Measurements from ENCODE around the gene PPTC7.

PPTC7 gene

GRCh38 chr12:110583137-110584059 is at the start of gene PPTC7:
TSS of gene PPTC7 (minus strand) at chr12:110583318. CDS start at chr12:110583031, 287 bp downstream.
- peak within 1 kb of the TSS; percentile 97 for H3K9ac ChIP-seq
- peaks cover 46% of the 10 kb centered on the region for H4K20me1 ChIP-seq
- TF ChIP-seq Cebpa-rat (IDR thresholded peaks at IDR 0.05) = no peak
- no peaks in the 10 kb centered on the region for H3K27me3 ChIP-seq
- no peaks in the 10 kb centered on the region for H3K9me3 ChIP-seq
- H3K4me2 ChIP-seq = peak within 1 kb of the TSS; percentile 88
- H3K4me3 ChIP-seq = peak within 1 kb of the TSS; percentile 99
- H3K27ac ChIP-seq = peak within 1 kb of the TSS; percentile 96
- H3K4me1 ChIP-seq = peaks cover 43% of the 10 kb centered on the region
- peaks cover 21% of the 10 kb centered on the region for H3K36me3 ChIP-seq

- Histone ChIP-seq H3K4me1 (peaks cover 29% of the 10 kb centered on the region), H3K4me2 (peak overlapping the region; percentile 54), H3K9me3 (no peaks in the 10 kb centered on the region), H3K9ac (peak overlapping the region; percentile 44; the same call in 1 of the 2 replicates), H3K27ac (peak overlapping the region; percentile 71), H3K4me3 (no peak overlapping the region), H3K27me3 (no peaks in the 10 kb centered on the region), H3K36me3 (no peaks in the 10 kb centered on the region), H4K20me1 (no peaks in the 10 kb centered on the region)
- TF ChIP-seq Cebpa-rat (IDR thresholded peaks at IDR 0.05) = no peak
Observed at GRCh38 chr12:110627500-110628195, 44.5 kb upstream of the PPTC7 start.

- Histone ChIP-seq H3K4me1 (peaks cover 31% of the 10 kb centered on the region), H3K36me3 (no peaks in the 10 kb centered on the region)
Observed at GRCh38 chr12:110622582-110622981, 39.5 kb upstream of the PPTC7 start.

GRCh38 chr12:110619534-110619953 is 36.4 kb upstream of the PPTC7 start:
- H4K20me1 ChIP-seq = no peaks in the 10 kb centered on the region
- no peaks in the 10 kb centered on the region for H3K27me3 ChIP-seq
- peaks cover 30% of the 10 kb centered on the region for H3K4me1 ChIP-seq
- no peak overlapping the region for H3K9ac ChIP-seq
- H3K9me3 ChIP-seq = no peaks in the 10 kb centered on the region
- no peak for TF ChIP-seq Cebpa-rat (IDR thresholded peaks at IDR 0.05)
- no peak overlapping the region for H3K4me3 ChIP-seq
- 0 out of 2 replicates have a peak overlapping the region, but pooled peaks have one; percentile 3 for H3K4me2 ChIP-seq
- H3K27ac ChIP-seq = no peak overlapping the region
- H3K36me3 ChIP-seq = no peaks in the 10 kb centered on the region

More at GRCh38 chr12:110622582-110622981, 39.5 kb upstream of the PPTC7 start:
- Histone ChIP-seq H3K9me3 (no peaks in the 10 kb centered on the region), H3K27ac (no peak overlapping the region), H3K4me3 (no peak overlapping the region), H4K20me1 (no peaks in the 10 kb centered on the region), H3K9ac (no peak overlapping the region), H3K4me2 (no peak overlapping the region), H3K27me3 (no peaks in the 10 kb centered on the region)
- TF ChIP-seq Cebpa-rat (IDR thresholded peaks at IDR 0.05) = no peak

DNA sequence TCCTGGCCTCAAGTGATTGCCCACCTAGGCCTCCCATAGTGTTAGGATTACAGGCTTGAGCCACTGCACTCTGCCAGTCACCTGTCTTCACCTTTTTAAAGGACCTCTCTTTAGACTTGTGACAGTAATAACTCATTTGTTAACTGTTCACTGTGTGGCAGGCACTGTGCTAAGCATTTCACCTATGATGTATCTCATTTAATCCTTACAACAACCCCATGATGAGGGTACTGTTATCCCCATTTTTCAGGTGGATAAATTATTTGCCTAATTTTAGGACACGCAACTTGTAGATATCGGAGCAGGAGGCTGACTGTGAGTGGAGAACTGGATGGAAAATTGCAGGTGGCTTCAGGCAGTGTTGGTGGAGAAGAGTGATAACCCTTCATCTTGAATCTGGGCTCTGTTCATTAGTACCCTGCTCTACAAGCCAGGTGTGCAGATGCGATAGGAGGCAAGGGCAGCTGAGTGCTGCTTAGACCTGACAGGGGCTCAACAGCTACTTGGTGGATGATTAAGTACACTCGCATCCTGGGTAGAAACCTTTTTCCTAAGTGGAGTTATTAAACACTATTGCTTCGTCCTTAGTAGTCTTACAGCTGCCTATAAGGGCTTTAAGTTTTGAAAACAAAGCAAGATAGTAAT is 33.5 kb upstream of the PPTC7 start:
- Histone ChIP-seq H3K36me3 (no peaks in the 10 kb centered on the region), H3K27me3 (no peaks in the 10 kb centered on the region), H3K9me3 (no peaks in the 10 kb centered on the region), H3K27ac (no peak overlapping the region), H3K4me3 (no peak overlapping the region), H3K4me1 (peaks cover 42% of the 10 kb centered on the region), H4K20me1 (no peaks in the 10 kb centered on the region), H3K4me2 (no peak overlapping the region), H3K9ac (no peak overlapping the region)
- TF ChIP-seq Cebpa-rat (IDR thresholded peaks at IDR 0.05) = no peak

- H3K27ac ChIP-seq = no peak overlapping the region
- H3K27me3 ChIP-seq = no peaks in the 10 kb centered on the region
- H4K20me1 ChIP-seq = no peaks in the 10 kb centered on the region
- H3K9ac ChIP-seq = no peak overlapping the region; the same call in 1 of the 2 replicates
- TF ChIP-seq Cebpa-rat (IDR thresholded peaks at IDR 0.05) = no peak
- peaks cover 42% of the 10 kb centered on the region for H3K4me1 ChIP-seq
- H3K4me3 ChIP-seq = no peak overlapping the region
- no peaks in the 10 kb centered on the region for H3K36me3 ChIP-seq
- peak overlapping the region; percentile 93 for H3K4me2 ChIP-seq
- no peaks in the 10 kb centered on the region for H3K9me3 ChIP-seq
Observed at GRCh38 chr12:110615171-110615570, 32.1 kb upstream of the PPTC7 start.

DNA sequence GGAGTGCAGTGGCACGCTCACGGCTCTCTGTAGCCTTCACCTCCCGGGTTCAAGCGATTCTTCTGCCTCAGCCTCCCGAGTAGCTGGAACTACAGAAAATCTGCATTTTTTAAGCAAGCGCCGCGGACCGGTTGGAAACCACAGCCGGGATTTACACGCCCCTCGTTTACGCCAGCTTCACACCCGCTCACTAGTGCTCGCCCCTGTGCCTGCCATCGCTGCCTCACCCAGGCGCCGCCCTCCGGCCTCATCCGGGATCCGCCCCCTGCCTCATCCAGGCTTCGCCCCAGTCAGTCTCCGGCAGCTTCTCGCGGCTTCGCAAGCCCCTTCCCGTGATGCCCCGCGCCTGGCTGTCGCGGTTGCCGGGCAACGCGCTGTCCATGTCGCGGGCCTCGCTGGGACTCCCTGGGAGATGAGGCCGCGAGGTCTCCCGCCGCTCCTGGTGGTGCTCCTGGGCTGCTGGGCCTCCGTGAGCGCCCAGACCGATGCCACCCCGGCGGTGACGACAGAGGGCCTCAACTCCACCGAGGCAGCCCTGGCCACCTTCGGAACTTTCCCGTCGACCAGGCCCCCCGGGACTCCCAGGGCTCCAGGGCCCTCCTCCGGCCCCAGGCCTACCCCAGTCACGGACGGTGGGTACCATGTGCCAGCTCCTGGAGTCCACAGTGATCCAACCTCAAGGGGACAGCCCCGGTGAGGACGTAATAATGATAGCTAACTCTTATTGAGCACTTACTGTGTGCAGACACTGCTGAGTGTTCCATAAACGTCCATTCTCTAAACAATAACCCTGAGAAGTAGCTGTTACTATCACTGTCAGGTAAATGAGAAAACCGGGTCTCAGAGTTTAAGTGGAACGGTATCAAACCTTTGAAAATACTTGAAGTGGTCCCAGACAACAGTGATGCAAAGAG is 30.9 kb upstream of the PPTC7 start, which contains the start of gene TCTN1:
TSS of gene TCTN1 (plus strand) at position 359 of the 914 bp plus-strand sequence. CDS start at position 413, 54 bp downstream.
- Histone ChIP-seq H3K36me3 (no peaks in the 10 kb centered on the region), H3K9ac (peak within 1 kb of the TSS; percentile 76), H3K9me3 (no peaks in the 10 kb centered on the region), H3K4me1 (peaks cover 38% of the 10 kb centered on the region), H4K20me1 (no peaks in the 10 kb centered on the region), H3K4me3 (peak within 1 kb of the TSS; percentile 75), H3K4me2 (peak within 1 kb of the TSS; percentile 93), H3K27ac (peak within 1 kb of the TSS; percentile 68), H3K27me3 (no peaks in the 10 kb centered on the region)
- TF ChIP-seq Cebpa-rat (IDR thresholded peaks at IDR 0.05) = no peak

DNA sequence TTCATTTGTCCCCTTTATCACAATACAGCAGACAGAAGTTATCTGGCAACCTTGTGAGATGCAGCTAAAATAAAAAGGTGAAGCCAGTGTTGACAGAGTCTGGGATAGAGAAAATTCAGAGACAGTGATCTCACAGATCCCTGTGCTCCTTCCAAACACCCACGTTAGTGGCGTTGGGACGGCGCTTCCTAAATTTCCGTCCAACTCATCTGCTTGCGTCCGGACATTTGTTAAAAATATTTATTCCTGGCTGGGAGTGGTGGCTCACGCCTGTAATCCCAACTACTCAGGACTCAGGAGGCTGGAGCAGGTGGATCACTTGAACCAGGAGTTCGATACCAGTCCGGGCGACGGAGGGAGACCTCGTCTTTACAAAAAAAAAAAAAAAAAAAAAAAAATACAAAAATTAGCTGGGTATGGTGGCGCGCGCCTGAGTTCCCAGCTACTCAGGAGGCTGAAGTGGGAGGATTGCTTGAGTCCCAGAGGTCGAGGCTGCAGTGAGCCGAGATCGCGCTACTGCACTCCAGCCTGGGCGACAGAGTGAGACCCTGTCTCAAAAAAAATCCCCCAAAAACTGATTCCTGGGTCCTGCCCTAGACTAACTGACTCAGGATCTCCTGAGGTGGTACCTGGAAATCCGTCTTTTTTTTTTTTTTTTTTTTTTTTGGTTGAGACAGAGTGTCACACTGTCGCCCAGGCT is 30.1 kb upstream of the PPTC7 start:
- no peaks in the 10 kb centered on the region for H4K20me1 ChIP-seq
- H3K9me3 ChIP-seq = no peaks in the 10 kb centered on the region
- H3K36me3 ChIP-seq = no peaks in the 10 kb centered on the region
- H3K4me1 ChIP-seq = peaks cover 38% of the 10 kb centered on the region
- peak overlapping the region; percentile 76 for H3K9ac ChIP-seq
- H3K27me3 ChIP-seq = no peaks in the 10 kb centered on the region
- peak overlapping the region; percentile 93 for H3K4me2 ChIP-seq
- TF ChIP-seq Cebpa-rat (IDR thresholded peaks at IDR 0.05) = no peak
- peak overlapping the region; percentile 68 for H3K27ac ChIP-seq
- peak overlapping the region; percentile 75 for H3K4me3 ChIP-seq

All from BLaER1 (cell line).